ENCODE data around the gene NEO1.
"Not testable (repeated sequence)": the region's sequence is repeated elsewhere in the genome, so short reads cannot be mapped to it uniquely, and the experiment has no call there.

NEO1 gene

DNA sequence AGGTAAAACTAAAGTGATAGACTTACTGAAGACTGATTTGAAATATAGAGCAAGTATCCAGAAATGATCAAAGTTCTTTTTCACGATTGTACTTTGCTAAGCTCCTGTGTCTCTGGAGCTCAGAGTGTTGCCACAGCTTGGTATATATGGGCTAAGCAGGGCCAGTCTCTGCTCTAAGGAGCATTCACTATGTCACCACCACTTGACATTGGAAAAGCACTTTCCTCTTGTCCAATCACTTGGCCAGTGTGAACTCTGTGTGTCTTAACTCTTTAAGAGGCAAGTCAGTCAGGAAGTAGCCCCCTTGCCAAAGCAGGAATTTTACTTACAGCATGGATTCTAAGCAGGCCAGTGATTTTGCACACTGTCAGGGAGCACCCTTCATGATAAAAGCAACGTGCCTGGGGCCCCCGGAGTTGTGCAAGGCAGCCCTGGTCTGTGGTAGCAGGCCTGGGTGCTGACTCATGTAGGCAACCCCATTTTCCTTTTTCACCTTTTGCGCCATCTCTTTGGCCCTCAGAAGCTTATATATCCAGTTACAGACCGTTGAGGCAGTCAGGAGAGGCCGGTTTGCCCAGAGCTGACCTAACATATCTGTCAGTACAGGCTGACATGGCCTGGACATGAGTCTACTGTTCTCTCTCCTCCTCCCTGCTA, 243.5 kb downstream of the NEO1 start:
- TF ChIP-seq, protein P1, sequence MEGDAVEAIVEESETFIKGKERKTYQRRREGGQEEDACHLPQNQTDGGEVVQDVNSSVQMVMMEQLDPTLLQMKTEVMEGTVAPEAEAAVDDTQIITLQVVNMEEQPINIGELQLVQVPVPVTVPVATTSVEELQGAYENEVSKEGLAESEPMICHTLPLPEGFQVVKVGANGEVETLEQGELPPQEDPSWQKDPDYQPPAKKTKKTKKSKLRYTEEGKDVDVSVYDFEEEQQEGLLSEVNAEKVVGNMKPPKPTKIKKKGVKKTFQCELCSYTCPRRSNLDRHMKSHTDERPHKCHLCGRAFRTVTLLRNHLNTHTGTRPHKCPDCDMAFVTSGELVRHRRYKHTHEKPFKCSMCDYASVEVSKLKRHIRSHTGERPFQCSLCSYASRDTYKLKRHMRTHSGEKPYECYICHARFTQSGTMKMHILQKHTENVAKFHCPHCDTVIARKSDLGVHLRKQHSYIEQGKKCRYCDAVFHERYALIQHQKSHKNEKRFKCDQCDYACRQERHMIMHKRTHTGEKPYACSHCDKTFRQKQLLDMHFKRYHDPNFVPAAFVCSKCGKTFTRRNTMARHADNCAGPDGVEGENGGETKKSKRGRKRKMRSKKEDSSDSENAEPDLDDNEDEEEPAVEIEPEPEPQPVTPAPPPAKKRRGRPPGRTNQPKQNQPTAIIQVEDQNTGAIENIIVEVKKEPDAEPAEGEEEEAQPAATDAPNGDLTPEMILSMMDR (IDR thresholded peaks at IDR 0.05; ENCODE audit: low read length, missing control alignments) = no peak
- H3K4me3 ChIP-seq (replicated peaks; ENCODE audit: low read depth, low read length) = no peak overlapping the region
- DNase-seq (ENCODE audit: low read depth) = peak; percentile 37

DNA sequence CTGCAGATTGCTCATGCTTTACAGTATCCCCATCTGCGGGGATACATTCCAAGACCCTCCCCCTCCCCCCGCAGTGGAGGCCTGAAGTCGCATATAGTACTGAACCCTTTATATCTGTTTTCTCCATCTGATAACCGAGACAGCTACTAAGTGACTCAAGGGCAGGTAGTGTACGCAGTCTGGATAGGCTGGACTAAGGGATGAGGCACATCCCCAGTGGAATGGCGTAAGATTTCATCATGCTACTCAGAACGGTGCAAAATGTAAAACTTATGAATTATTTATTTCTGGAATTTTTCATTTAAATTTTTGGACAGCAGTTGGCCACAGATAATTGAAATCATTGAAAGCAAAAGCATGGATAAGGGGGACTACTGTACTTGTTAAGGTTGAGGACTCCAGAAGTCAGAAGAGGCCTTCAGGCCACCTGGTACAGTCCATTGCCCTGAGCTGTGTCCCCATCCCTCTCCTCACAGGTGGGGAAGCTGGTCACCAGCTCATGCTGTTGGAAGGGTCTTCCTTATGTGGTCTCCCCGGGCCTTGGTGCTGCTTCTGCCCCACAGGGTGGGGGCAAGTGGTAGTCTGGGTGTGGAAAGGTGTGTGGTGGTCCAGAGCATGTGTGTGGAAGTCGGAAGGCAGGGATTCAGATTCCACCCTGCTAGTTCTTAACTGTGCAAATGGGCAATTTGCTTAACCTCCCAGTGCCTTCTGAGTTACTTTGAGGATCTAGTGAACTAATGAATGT, 244.5 kb downstream of the NEO1 start:
- TF ChIP-seq, protein P1 (IDR thresholded peaks at IDR 0.05; ENCODE audit: low read length, missing control alignments) = no peak
- no peak overlapping the region for H3K4me3 ChIP-seq (replicated peaks; ENCODE audit: low read depth, low read length)
- DNase-seq (ENCODE audit: low read depth) = no peak

DNA sequence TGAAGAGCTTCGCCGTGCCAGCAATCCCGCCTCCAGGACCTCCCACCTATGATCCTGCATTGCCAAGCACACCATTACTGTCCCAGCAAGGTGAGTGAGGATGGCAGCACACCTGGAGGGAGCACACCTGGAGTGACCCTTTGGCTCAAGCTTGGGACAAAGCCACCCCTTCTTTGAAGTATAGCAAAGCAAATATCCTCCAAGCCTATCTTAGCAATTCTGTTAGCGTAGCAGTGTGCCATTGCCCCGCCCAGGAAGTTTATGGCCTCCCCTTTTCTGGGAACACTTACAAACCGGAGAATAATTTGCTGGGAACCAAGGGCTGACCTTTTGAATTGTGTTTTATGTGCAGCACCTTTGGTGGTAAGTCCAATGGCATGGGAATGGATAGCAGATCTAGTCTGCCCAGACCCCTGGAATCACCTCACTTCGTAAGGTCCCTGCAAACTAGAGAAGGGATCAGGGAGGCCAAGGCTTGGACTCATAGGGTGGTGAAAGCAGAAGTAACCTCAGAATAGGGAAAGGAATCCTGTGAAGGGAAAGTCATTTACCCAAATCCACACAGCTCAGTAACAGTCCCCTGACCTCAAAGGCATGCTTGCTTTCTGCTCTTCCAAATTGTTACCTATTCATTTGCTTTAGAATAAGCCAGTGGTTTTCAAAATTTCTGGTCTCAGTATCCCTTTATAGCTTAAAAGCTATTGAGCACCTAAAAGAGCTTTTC, 246.4 kb downstream of the NEO1 start:
- no peak overlapping the region for H3K4me3 ChIP-seq (replicated peaks; ENCODE audit: low read depth, low read length)
- no peak for DNase-seq (ENCODE audit: low read depth)
- TF ChIP-seq, protein P1 (IDR thresholded peaks at IDR 0.05; ENCODE audit: low read length, missing control alignments) = no peak

DNA sequence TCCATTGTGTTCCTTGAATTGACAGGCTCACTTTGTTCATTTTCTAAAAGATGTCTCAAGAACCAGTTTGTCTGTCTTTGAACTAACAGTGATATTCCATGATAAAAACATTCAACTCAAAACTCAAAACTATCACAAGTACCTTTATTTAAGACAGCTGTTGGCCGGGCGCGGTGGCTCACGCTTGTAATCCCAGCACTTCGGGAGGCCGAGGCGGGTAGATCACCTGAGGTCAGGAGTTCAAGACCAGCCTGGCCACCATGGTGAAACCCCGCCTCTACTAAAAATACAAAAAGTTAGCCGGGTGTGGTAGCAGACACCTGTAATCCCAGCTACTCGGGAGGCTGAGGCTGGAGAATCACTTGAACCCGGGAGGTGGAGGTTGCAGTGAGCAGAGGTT, 248.0 kb downstream of the NEO1 start:
- not testable (repeated sequence) for H3K4me3 ChIP-seq (replicated peaks; ENCODE audit: low read depth, low read length); DNase-seq (ENCODE audit: low read depth)

DNA sequence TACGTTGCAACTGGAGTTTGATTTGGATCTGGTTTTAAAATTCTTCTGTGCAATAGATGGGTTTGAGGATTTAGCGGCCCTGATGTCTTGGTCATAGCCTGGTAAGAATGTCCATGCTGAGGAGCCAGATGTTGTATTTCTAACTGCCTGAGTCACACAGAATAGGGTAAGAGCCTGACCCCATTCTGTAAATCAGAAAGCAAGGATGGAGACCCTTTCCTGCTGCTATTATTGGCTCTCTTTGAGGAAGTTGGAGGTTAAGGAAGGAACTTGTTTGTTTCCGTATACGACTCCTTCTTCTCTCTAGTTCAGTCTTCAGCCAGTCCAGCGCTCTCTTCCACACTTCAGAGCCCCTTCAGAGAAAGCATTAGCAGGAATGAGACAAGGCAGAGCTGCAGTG, 251.4 kb downstream of the NEO1 start:
- no peak overlapping the region for H3K4me3 ChIP-seq (replicated peaks; ENCODE audit: low read depth, low read length)
- TF ChIP-seq, protein P1 (IDR thresholded peaks at IDR 0.05; ENCODE audit: low read length, missing control alignments) = no peak
- DNase-seq (ENCODE audit: low read depth) = no peak

DNA sequence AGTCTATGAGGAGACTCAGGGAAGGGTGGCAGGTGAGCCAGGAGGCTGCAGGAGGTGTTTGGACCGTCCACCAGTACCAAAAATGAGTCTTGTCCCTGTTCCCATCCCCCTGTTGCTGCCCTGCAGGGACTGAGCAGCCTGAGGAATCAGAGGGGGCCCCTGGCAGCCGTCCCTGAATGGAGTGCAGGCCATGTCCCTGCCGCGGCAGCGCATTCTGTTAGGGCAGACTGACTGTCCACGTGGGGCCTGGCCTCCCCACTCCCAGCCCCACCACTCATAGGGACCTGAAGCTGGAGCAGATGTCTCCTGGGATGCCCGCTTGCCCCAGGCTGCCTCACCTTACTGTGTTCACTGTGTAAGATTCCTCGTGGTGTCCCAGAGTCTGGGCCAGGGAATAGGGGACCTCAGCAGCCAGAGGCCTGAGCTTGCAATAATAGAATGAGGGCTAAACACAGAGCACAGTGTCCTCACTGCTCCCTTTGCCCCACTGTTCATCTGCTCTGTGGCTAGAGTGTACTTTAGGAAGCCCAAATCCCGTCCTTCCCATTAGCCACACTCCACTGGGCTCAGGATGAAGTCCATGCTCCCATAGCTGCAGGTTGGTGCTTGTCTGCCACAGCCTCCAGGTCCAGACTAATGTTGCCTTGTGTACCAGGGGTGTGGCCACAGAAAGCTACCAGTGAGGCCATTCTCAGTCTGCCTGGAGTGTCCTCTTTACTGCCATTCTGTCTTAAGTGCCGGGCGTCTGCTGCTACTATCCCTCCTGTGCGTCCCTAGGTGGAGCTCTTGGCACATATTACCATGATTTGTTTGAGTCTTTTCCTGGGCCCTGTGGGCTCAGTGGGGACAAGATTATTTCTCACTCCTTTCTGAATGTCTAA, 253.3 kb downstream of the NEO1 start:
- TF ChIP-seq, protein P1 (IDR thresholded peaks at IDR 0.05; ENCODE audit: low read length, missing control alignments) = peak; percentile 81
- peak; percentile 82 for DNase-seq (ENCODE audit: low read depth)
- no peak overlapping the region for H3K4me3 ChIP-seq (replicated peaks; ENCODE audit: low read depth, low read length)

Measured in fibroblast of pulmonary artery (primary cell).